A673 (cell line): ENCODE results near the gene LSM6. TPM values are rescaled to one million over a fixed set of nuclear protein-coding genes. Genes with fewer than 3 reads are reported as not detected.

Experiments
- BruUV-seq: library from RNA; stranded (reverse); fragments of 400-500 nt; replicated peaks from 2 replicates; lab custom pipeline; 2021; lab: Mats Ljungman, UMichigan
- CTCF ChIA-PET: fragments of 300-600 bp; sonication (Branson Sonifier 250); formaldehyde crosslinking; loops from one replicate; lab custom pipeline; 2022; ENCODE audit warnings: antibody characterized with exemption; lab: Charles Lee
- POLR2A ChIA-PET: fragments of 300-600 bp; sonication (Branson Sonifier 250); formaldehyde crosslinking; loops from one replicate; lab custom pipeline; 2022; ENCODE audit warnings: antibody characterized with exemption; ENCODE audit not compliant: low non-redundant PET; lab: Charles Lee
- DNase-seq: peaks from one replicate; pipeline ENCODE4 v3.0.0-alpha.2; 2015; ENCODE audit warnings: low spot score
- H3K27ac ChIP-seq: fragments of 200-600 bp; sonication (generic); 2 replicates; pipeline ENCODE4 v1.5.1; 2016; ENCODE audit warnings: mixed run types, low read depth, mild to moderate bottlenecking, mixed read lengths, antibody characterized with exemption, low read length; ENCODE audit not compliant: poor library complexity, severe bottlenecking
- H3K27me3 ChIP-seq: fragments of 200-600 bp; sonication (generic); replicated peaks from 2 replicates; pipeline ENCODE4 v1.6.1; 2017; ENCODE audit warnings: mixed run types, low read depth, mild to moderate bottlenecking, mixed read lengths, antibody characterized with exemption, low read length; ENCODE audit not compliant: insufficient read depth, poor library complexity
- H3K36me3 ChIP-seq: fragments of 200-600 bp; sonication (generic); 2 replicates; pipeline ENCODE4 v1.6.1; 2016; ENCODE audit warnings: mixed run types, mild to moderate bottlenecking, mixed read lengths, antibody characterized with exemption, low read length; ENCODE audit not compliant: insufficient read depth, poor library complexity, severe bottlenecking
- H3K4me1 ChIP-seq: fragments of 200-600 bp; sonication (generic); 2 replicates; pipeline ENCODE4 v1.6.1; 2017; ENCODE audit warnings: mixed run types, mild to moderate bottlenecking, mixed read lengths, antibody characterized with exemption, low read length; ENCODE audit not compliant: insufficient read depth, poor library complexity, severe bottlenecking
- H3K4me3 ChIP-seq: fragments of 200-600 bp; sonication (generic); 2 replicates; pipeline ENCODE4 v1.5.1; 2016; ENCODE audit warnings: low read depth, mixed run types, mild to moderate bottlenecking, mixed read lengths, low read length; ENCODE audit not compliant: poor library complexity, severe bottlenecking
- H3K9me3 ChIP-seq: fragments of 200-600 bp; sonication (generic); 2 replicates; pipeline ENCODE4 v1.6.1; 2016; ENCODE audit warnings: mixed run types, low read depth, mild to moderate bottlenecking, mixed read lengths, antibody characterized with exemption, low read length; ENCODE audit not compliant: poor library complexity, severe bottlenecking
- CTCF ChIP-seq: fragments of 300-800, 200-600 bp; sonication (generic); conservative IDR thresholded peaks from 2 replicates; pipeline ENCODE4 v1.5.1; 2017; ENCODE audit warnings: low read depth, mild to moderate bottlenecking, antibody characterized with exemption, low read length, moderate library complexity, mixed read lengths
- EZH2 ChIP-seq: fragments of 200-600 bp; sonication (generic); IDR thresholded peaks from 2 replicates; pipeline ENCODE4 v1.6.1; 2017; ENCODE audit warnings: borderline replicate concordance, low read depth, mild to moderate bottlenecking, mixed read lengths, antibody characterized with exemption, low read length; ENCODE audit not compliant: poor library complexity, severe bottlenecking
- intact Hi-C: fragments of 100-400 bp; cut with micrococcal nuclease; formaldehyde crosslinking; loops from one replicate; pipeline ENCODE4 v1.10.0; 2022; ENCODE audit not compliant: unreplicated experiment
- total RNA-seq: library from RNA; stranded (reverse); gene quantifications from 2 replicates; pipeline ENCODE4 v1.2.3, GENCODE V29; 2021

LSM6 gene
- total RNA-seq, 1 experiment from 2014 or later = 61.7 TPM

GRCh38 chr4:146155152-146155724 lies 20.3 kb upstream of the LSM6 start:
- Histone ChIP-seq H3K27me3 (no peaks in the 10 kb centered on the region), H3K9me3 (no peaks in the 10 kb centered on the region), H3K4me3 (no peak overlapping the region), H3K36me3 (no peaks in the 10 kb centered on the region), H3K27ac (no peak overlapping the region), H3K4me1 (peaks cover 4% of the 10 kb centered on the region)
- ChIA-PET POLR2A (no interaction called here), CTCF (no interaction called here)
- BruUV-seq = no TSS peak
- TF ChIP-seq EZH2 (no peak), CTCF (no peak)
- intact Hi-C loops = no loop called here
- DNase-seq = no peak

GRCh38 chr4:146158036-146158745 lies 17.3 kb upstream of the LSM6 start:
- ChIA-PET POLR2A (no interaction called here), CTCF (no interaction called here)
- H3K9me3 ChIP-seq = peaks cover 8% of the 10 kb centered on the region
- peaks cover 4% of the 10 kb centered on the region for H3K4me1 ChIP-seq
- H3K4me3 ChIP-seq = no peak overlapping the region
- H3K27ac ChIP-seq = no peak overlapping the region
- no peaks in the 10 kb centered on the region for H3K27me3 ChIP-seq
- no peaks in the 10 kb centered on the region for H3K36me3 ChIP-seq
- intact Hi-C loops = no loop called here
- TF ChIP-seq EZH2 = no peak
- TF ChIP-seq CTCF = no peak
- DNase-seq = no peak
- no TSS peak for BruUV-seq

- CTCF ChIA-PET = no interaction called here
These were observed 16.0 kb upstream of the LSM6 start for GRCh38 chr4:146159384-146160058.

More at GRCh38 chr4:146159384-146160058, 16.0 kb upstream of the LSM6 start:
- no peak for DNase-seq
- TF ChIP-seq EZH2 (no peak), CTCF (no peak)
- Histone ChIP-seq H3K9me3 (peaks cover 8% of the 10 kb centered on the region), H3K27ac (no peak overlapping the region), H3K4me1 (peaks cover 4% of the 10 kb centered on the region), H3K36me3 (no peaks in the 10 kb centered on the region), H3K27me3 (no peaks in the 10 kb centered on the region), H3K4me3 (no peak overlapping the region)
- POLR2A ChIA-PET = no interaction called here
- intact Hi-C loops = no loop called here
- BruUV-seq = no TSS peak
